Type B pancreatic cell (in vitro differentiated cells): ENCODE measurements around the gene P4HA1. TPM values are rescaled to one million over a fixed set of nuclear protein-coding genes. Genes with fewer than 3 reads are reported as not detected.

Source experiments
- DNase-seq: peaks from one replicate; pipeline ENCODE4 v3.0.0; 2021; ENCODE audit warnings: mixed read lengths; ENCODE audit not compliant: unreplicated experiment; ENCODE audit errors: extremely low spot score
- H3K27ac Mint-ChIP-seq: 2 replicates; pipeline ENCODE4 v1.8.0; 2021; ENCODE audit warnings: mild to moderate bottlenecking, mixed read lengths
- H3K27me3 Mint-ChIP-seq: 2 replicates; pipeline ENCODE4 v1.8.0; 2021; ENCODE audit warnings: mixed read lengths
- H3K36me3 Mint-ChIP-seq: 2 replicates; pipeline ENCODE4 v1.8.0; 2021; ENCODE audit warnings: mixed read lengths
- H3K4me1 Mint-ChIP-seq: one replicate; pipeline ENCODE4 v1.8.0; 2021; ENCODE audit warnings: mixed read lengths; ENCODE audit not compliant: unreplicated experiment
- H3K4me3 Mint-ChIP-seq: 2 replicates; pipeline ENCODE4 v1.8.0; 2021; ENCODE audit warnings: mild to moderate bottlenecking, mixed read lengths
- H3K9me3 Mint-ChIP-seq: 2 replicates; pipeline ENCODE4 v1.8.0; 2021; ENCODE audit warnings: mixed read lengths
- CTCF ChIP-seq: fragments of 200-600 bp; sonication (generic); conservative IDR thresholded peaks from 2 replicates; pipeline ENCODE4 v1.5.0; 2021; ENCODE audit warnings: antibody characterized with exemption, mild to moderate bottlenecking
- total RNA-seq: library from RNA; stranded (reverse); gene quantifications from 2 replicates; pipeline ENCODE4 v1.2.1, GENCODE V29; 2021; ENCODE audit warnings: low replicate concordance

The P4HA1 gene
- total RNA-seq, 1 donor from 2014 or later = 38.9 TPM

- H3K36me3 Mint-ChIP-seq = peaks cover 13% of the 10 kb centered on the region
- no peak overlapping the region for H3K4me3 Mint-ChIP-seq
- H3K27me3 Mint-ChIP-seq = no peaks in the 10 kb centered on the region
- no peaks in the 10 kb centered on the region for H3K4me1 Mint-ChIP-seq
- H3K27ac Mint-ChIP-seq = no peak overlapping the region
- no peaks in the 10 kb centered on the region for H3K9me3 Mint-ChIP-seq
- DNase-seq = no peak
- no peak for TF ChIP-seq CTCF
Observed at GRCh38 chr10:73131913-73132686, 35.4 kb upstream of the P4HA1 start.

GRCh38 chr10:73131301-73131700 lies 34.6 kb upstream of the P4HA1 start:
- H3K4me1 Mint-ChIP-seq = no peaks in the 10 kb centered on the region
- DNase-seq = no peak
- no peak for TF ChIP-seq CTCF
- no peak overlapping the region for H3K4me3 Mint-ChIP-seq
- H3K9me3 Mint-ChIP-seq = no peaks in the 10 kb centered on the region
- H3K36me3 Mint-ChIP-seq = peaks cover 9% of the 10 kb centered on the region
- H3K27ac Mint-ChIP-seq = no peak overlapping the region
- H3K27me3 Mint-ChIP-seq = no peaks in the 10 kb centered on the region

DNA sequence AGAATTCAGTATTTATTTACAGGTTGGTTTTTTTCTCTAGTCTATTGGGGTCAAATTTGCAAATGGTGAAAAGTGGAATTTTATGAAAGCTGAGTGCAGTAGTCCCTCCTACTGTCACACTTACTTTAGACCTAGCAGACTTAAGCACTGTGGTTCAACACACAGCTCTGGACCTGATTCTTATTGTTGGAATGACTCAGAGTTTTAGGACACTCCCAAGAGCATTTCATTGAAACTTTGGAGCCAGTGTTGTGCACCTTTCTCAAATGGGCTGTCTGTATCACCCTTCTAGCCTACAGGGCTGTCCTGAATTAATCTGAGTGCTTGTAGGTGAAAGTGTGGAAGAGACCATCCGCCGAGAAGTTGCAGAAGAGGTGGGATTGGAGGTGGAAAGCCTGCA lies 29.7 kb upstream of the P4HA1 start:
- no peaks in the 10 kb centered on the region for H3K9me3 Mint-ChIP-seq
- no peaks in the 10 kb centered on the region for H3K27me3 Mint-ChIP-seq
- DNase-seq = no peak
- H3K4me3 Mint-ChIP-seq = no peak overlapping the region
- H3K4me1 Mint-ChIP-seq = no peaks in the 10 kb centered on the region
- peaks cover 13% of the 10 kb centered on the region for H3K36me3 Mint-ChIP-seq
- H3K27ac Mint-ChIP-seq = no peak overlapping the region
- TF ChIP-seq CTCF = no peak

DNA sequence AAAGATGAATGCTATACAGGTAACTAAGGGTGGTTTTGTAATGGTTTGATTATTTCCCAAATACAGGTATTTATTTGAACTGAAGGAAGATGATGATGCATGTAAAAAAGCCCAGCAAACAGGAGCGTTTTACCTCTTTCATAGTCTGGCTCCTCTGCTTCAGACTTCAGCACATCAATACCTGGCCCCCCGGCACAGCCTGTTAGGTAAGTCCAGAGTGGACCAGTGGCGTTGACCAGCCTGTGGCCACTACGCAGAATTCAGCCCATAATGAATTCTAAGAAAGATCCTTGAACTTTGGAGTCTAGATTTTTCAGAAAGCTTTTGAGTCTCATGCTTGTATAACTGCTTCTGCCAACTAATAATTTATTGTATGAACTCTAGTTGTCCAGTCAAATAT lies 23.3 kb upstream of the P4HA1 start:
- Mint-ChIP-seq H3K27ac (peak overlapping the region; percentile 11), H3K9me3 (no peaks in the 10 kb centered on the region), H3K4me1 (peaks cover 5% of the 10 kb centered on the region), H3K36me3 (peaks cover 10% of the 10 kb centered on the region), H3K27me3 (no peaks in the 10 kb centered on the region), H3K4me3 (no peak overlapping the region)
- TF ChIP-seq CTCF = no peak
- no peak for DNase-seq

GRCh38 chr10:73119457-73119856 lies 22.8 kb upstream of the P4HA1 start:
- Mint-ChIP-seq H3K9me3 (no peaks in the 10 kb centered on the region), H3K27ac (peak overlapping the region; percentile 11), H3K36me3 (peaks cover 10% of the 10 kb centered on the region), H3K4me1 (peaks cover 5% of the 10 kb centered on the region), H3K4me3 (no peak overlapping the region), H3K27me3 (no peaks in the 10 kb centered on the region)
- TF ChIP-seq CTCF = no peak
- no peak for DNase-seq
